Measurements from ENCODE around the gene ADCY2. TPM values are rescaled to one million over a fixed set of nuclear protein-coding genes. Genes with fewer than 3 reads are reported as not detected.

ADCY2 gene
- total RNA-seq, 1 experiment from 2014 or later = 31.3 TPM

GRCh38 chr5:7667216-7667767, 271.4 kb downstream of the ADCY2 start:
- Histone ChIP-seq H2BK120ac (ENCODE audit: low read depth, low read length, poor library complexity, severe bottlenecking) (no peak overlapping the region), H3K14ac (ENCODE audit: insufficient read depth, low read length) (no peak overlapping the region), H3K79me1 (ENCODE audit: insufficient read depth, low read depth, low read length, poor library complexity, severe bottlenecking) (no peaks in the 10 kb centered on the region), H2AFZ (ENCODE audit: low read length) (no peak overlapping the region), H2BK12ac (ENCODE audit: insufficient read length, low read depth, low read length) (no peak overlapping the region), H4K91ac (ENCODE audit: insufficient read length, low read depth, low read length) (no peak overlapping the region), H2AK5ac (ENCODE audit: insufficient read length, low read length) (no peak overlapping the region), H3K4me2 (ENCODE audit: insufficient read depth, insufficient read length, low read length) (no peak overlapping the region), H3K79me2 (ENCODE audit: insufficient read depth, low read length) (no peaks in the 10 kb centered on the region), H3K9ac (ENCODE audit: extremely low read depth, insufficient read length, low read length) (no peak overlapping the region), H3K27ac (ENCODE audit: insufficient read length, low read depth, low read length) (no peak overlapping the region), H3K4me1 (ENCODE audit: insufficient read depth, low read length) (peaks cover 8% of the 10 kb centered on the region; the same call in 1 of the 2 replicates), H2BK15ac (ENCODE audit: low read depth, low read length) (no peak overlapping the region), H3K23me2 (ENCODE audit: insufficient read length, low read depth, low read length, poor library complexity, severe bottlenecking) (no peaks in the 10 kb centered on the region), H3K18ac (ENCODE audit: insufficient read length, low read depth, low read length) (no peak overlapping the region), H3K27me3 (ENCODE audit: insufficient read depth, low read length) (no peaks in the 10 kb centered on the region), H3K56ac (ENCODE audit: insufficient read length, low read depth, low read length) (no peak overlapping the region), H3K9me3 (ENCODE audit: control insufficient read depth, low read depth, low read length) (no peaks in the 10 kb centered on the region), H3K4ac (ENCODE audit: low read depth, low read length) (no peak overlapping the region), H2BK5ac (ENCODE audit: insufficient read length, low read length) (no peak overlapping the region), H4K5ac (ENCODE audit: insufficient read length, low read depth, low read length) (no peak overlapping the region), H4K8ac (replicated peaks; ENCODE audit: insufficient read length, low read depth, low read length) (no peak overlapping the region), H3T11ph (ENCODE audit: low read length) (no peak overlapping the region), H4K20me1 (ENCODE audit: control insufficient read depth, insufficient read depth, insufficient read length) (no peaks in the 10 kb centered on the region), H2BK20ac (ENCODE audit: low read depth, low read length, poor library complexity, severe bottlenecking) (no peak overlapping the region), H3K23ac (ENCODE audit: insufficient read length, low read depth, low read length) (no peak overlapping the region)
- Mint-ChIP-seq H3K9me3 (peaks cover 2 to 7% of the 10 kb centered on the region in 2 experiments; a peak in 4 of 5 replicates), H3K36me3 (ENCODE audit: insufficient read depth in 1 of 3, low read depth in 3 of 3) (peaks cover 8 to 26% (median 18%) of the 10 kb centered on the region in 3 experiments; a peak in 6 of 7 replicates), H3K27me3 (ENCODE audit: low read depth) (no peaks in the 10 kb centered on the region), H3K27ac (no peak overlapping the region; a peak in 1 of 7 replicates), H3K4me1 (peaks cover 25 to 36% of the 10 kb centered on the region in 2 experiments), H3K4me3 (no peak overlapping the region)
- no peak for DNase-seq
- TF ChIP-seq CTCF (conservative IDR thresholded peaks at IDR 0.05) = no peak
- no CpG with 5 or more reads among the region's 5 CpGs for WGBS (ENCODE audit: extremely low coverage, insufficient read length, low lambda C conversion rate)

All from H9 (cell line).